K562 (cell line): ENCODE results near the gene FRK. TPM values are rescaled to one million over a fixed set of nuclear protein-coding genes. Genes with fewer than 3 reads are reported as not detected.

Experiments
- ATAC-seq: fragments of 200-7000 bp; cut with Tn5 transposase; 3 replicates; pipeline ENCODE4 v1.9.1; 2020; ENCODE audit warnings: moderate library complexity
- BruUV-seq: library from RNA; stranded (reverse); fragments of 400-500 nt; replicated peaks from 2 replicates; lab custom pipeline; 2021; lab: Mats Ljungman, UMichigan
- CTCF ChIA-PET: fragments of 300-600 bp; formaldehyde crosslinking; extraction: SDS; loops from one replicate; lab custom pipeline; 2021; ENCODE audit warnings: low intra/inter-chr PET ratio; lab: Yijun Ruan, JAX
- POLR2A ChIA-PET: fragments of 300-600, 350-650 bp; sonication (Branson Sonifier 250); formaldehyde crosslinking; extraction: SDS; loops from one replicate; lab custom pipeline; 2021; ENCODE audit warnings: antibody characterized with exemption, inconsistent platforms; lab: Yijun Ruan, JAX
- DNase-seq, 4 experiments: peaks; one replicate each; pipeline versions ENCODE4 v3.0.0 to v3.0.0-alpha.2; 2011 to 2018; ENCODE audit warnings: low spot score in 3 of 4, mixed read lengths in 3 of 4; ENCODE audit errors: extremely low read depth in 1 of 4
- FAIRE-seq: peaks from 2 replicates; lab custom pipeline; 2011; peaks lifted over from hg19 to GRCh38; lab: Jason Lieb, UNC
- H2AFZ ChIP-seq: 2 replicates; pipeline ENCODE4 v1.6.0; 2011; ENCODE audit warnings: low read depth, low read length, control low read depth, inconsistent platforms
- H3K27ac ChIP-seq: fragments of 200-600 bp; 3 replicates; pipeline ENCODE4 v1.8.0; 2011; ENCODE audit warnings: low read depth, mild to moderate bottlenecking, control low read depth, inconsistent platforms, low read length, moderate library complexity, mixed read lengths; ENCODE audit errors: extremely low read depth
- H3K27me3 ChIP-seq, 2 experiments: fragments of 300-600 bp in 1 of 2; 2 replicates in 1 of 2; 3 replicates in 1 of 2; pipeline versions ENCODE4 v1.6.0 to v1.8.0; 2011; ENCODE audit warnings: inconsistent platforms in 2 of 2, low read length in 2 of 2, mild to moderate bottlenecking in 1 of 2, mixed read lengths in 1 of 2, moderate library complexity in 1 of 2; ENCODE audit not compliant: control insufficient read depth in 2 of 2, insufficient read depth in 2 of 2
- H3K36me3 ChIP-seq: fragments of 300-600 bp; 3 replicates; pipeline ENCODE4 v1.8.0; 2011; ENCODE audit warnings: mild to moderate bottlenecking, low read length, inconsistent platforms; ENCODE audit not compliant: control insufficient read depth, insufficient read depth
- H3K4me1 ChIP-seq, 2 experiments: fragments of 200-600 bp in 1 of 2; replicated peaks in 1 of 2; 2 replicates in 1 of 2; 3 replicates in 1 of 2; pipeline versions ENCODE4 v1.5.1 to v1.8.0; 2011; ENCODE audit warnings: inconsistent platforms in 2 of 2, low read length in 2 of 2, mild to moderate bottlenecking in 1 of 2, mixed read lengths in 1 of 2, moderate library complexity in 1 of 2; ENCODE audit not compliant: control insufficient read depth in 2 of 2, insufficient read depth in 2 of 2
- H3K4me2 ChIP-seq: 2 replicates; pipeline ENCODE4 v1.6.1; 2011; ENCODE audit warnings: low read length, control low read depth, inconsistent platforms, mixed read lengths; ENCODE audit not compliant: insufficient read depth
- H3K4me3 ChIP-seq: fragments of 200-600 bp; sonication (generic), shearing (Covaris generic); 2 replicates; pipeline ENCODE4 v1.5.1; 2016; ENCODE audit warnings: control low read depth, inconsistent platforms
- H3K79me2 ChIP-seq: fragments of 200-600 bp; 3 replicates; pipeline ENCODE4 v1.8.0; 2011; ENCODE audit warnings: low read length, inconsistent platforms; ENCODE audit not compliant: control insufficient read depth, insufficient read depth
- H3K9ac ChIP-seq, 2 experiments: 2 replicates each; pipeline versions ENCODE4 v1.6.0 to v1.6.1; 2011; ENCODE audit warnings: low read depth in 2 of 2, low read length in 2 of 2, control low read depth in 1 of 2, inconsistent platforms in 1 of 2, mild to moderate bottlenecking in 1 of 2, mixed read lengths in 1 of 2; ENCODE audit not compliant: insufficient read depth in 1 of 2
- H3K9me1 ChIP-seq: one replicate; pipeline ENCODE4 v1.6.0; 2011; ENCODE audit warnings: inconsistent platforms, mild to moderate bottlenecking, low read length, moderate library complexity; ENCODE audit not compliant: control insufficient read depth, insufficient read depth
- H3K9me3 ChIP-seq: replicated peaks from 2 replicates; pipeline ENCODE4 v1.5.1; 2011; ENCODE audit warnings: low read depth, low read length, inconsistent platforms; ENCODE audit not compliant: control insufficient read depth, insufficient read depth
- H4K20me1 ChIP-seq: replicated peaks from 2 replicates; pipeline ENCODE4 v1.6.1; 2011; ENCODE audit warnings: low read length, inconsistent platforms, mixed read lengths; ENCODE audit not compliant: control insufficient read depth, insufficient read depth
- AFF4 ChIP-seq: sonication (generic); formaldehyde crosslinking; IDR thresholded peaks from 2 replicates; pipeline ENCODE4 v1.8.0; 2023; ENCODE audit warnings: mild to moderate bottlenecking, missing genetic modification reagents
- E2F8 ChIP-seq: fragments of 450-650 bp; IDR thresholded peaks from 2 replicates; pipeline ENCODE4 v1.7.1; 2018; ENCODE audit warnings: mild to moderate bottlenecking, low read depth; ENCODE audit not compliant: partially characterized antibody
- NFE2L1 ChIP-seq: fragments of 450-650 bp; IDR thresholded peaks from 2 replicates; pipeline ENCODE4 v1.6.1; 2016; ENCODE audit warnings: missing genetic modification characterization, low read depth, mild to moderate bottlenecking, missing compliant biosample characterization, moderate library complexity, borderline replicate concordance
- PCBP2 ChIP-seq: fragments of 200-400 bp; formaldehyde crosslinking; IDR thresholded peaks from 2 replicates; pipeline ENCODE4 v1.6.1; 2018; ENCODE audit warnings: low read length, low read depth, mild to moderate bottlenecking, moderate library complexity; ENCODE audit not compliant: poor library complexity, severe bottlenecking
- POLR3G ChIP-seq: IDR thresholded peaks from 2 replicates; pipeline ENCODE4 v1.6.1; 2011; ENCODE audit not compliant: insufficient read length, insufficient replicate concordance; ENCODE audit errors: extremely low read depth
- TCF7 ChIP-seq: sonication (generic); IDR thresholded peaks from 2 replicates; pipeline ENCODE4 v1.6.1; 2016; ENCODE audit warnings: antibody characterized with exemption, borderline replicate concordance
- TFAP4 ChIP-seq: sonication (generic); formaldehyde crosslinking; IDR thresholded peaks from 2 replicates; pipeline ENCODE4 v1.8.0; 2022; ENCODE audit warnings: missing genetic modification reagents, mild to moderate bottlenecking, moderate library complexity, borderline replicate concordance
- TRIM25 ChIP-seq: fragments of 450-650 bp; IDR thresholded peaks from 2 replicates; pipeline ENCODE4 v1.7.0; 2016; ENCODE audit warnings: borderline replicate concordance
- whole genome bisulfite sequencing: fragments of 100-300 bp; shearing (Covaris generic); methylation state at CpG from one replicate; pipeline ENCODE4 v1.1.6; 2016; ENCODE audit warnings: low coverage, mixed read lengths; ENCODE audit not compliant: insufficient coverage; ENCODE audit errors: missing lambda C conversion rate; 5-methylcytosine and 5-hydroxymethylcytosine counted together
- in situ Hi-C: fragments of 300-500 bp; cut with MboI; formaldehyde crosslinking; loops from 4 replicates; pipeline ENCODE4 v1.15.0; 2018; ENCODE audit warnings: inconsistent platforms, mixed read lengths
- intact Hi-C: fragments of 100-400 bp; cut with micrococcal nuclease; formaldehyde crosslinking; loops from 2 replicates; pipeline ENCODE4 v1.14.2; 2022
- polyA plus RNA-seq, 8 experiments: library from polyadenylated mRNA; depleted of rRNA in 4 of 8; stranded (reverse) in 5 of 8; unstranded in 3 of 8; fragments of >200 nt; fragmentation: Nextera tagmentation in 2 of 8; fragmentation: Illumina TruSeq in 1 of 8; extraction: Ambion mirVana in 2 of 8; extraction: Trizol in 1 of 8; gene quantifications; 2 replicates each; pipeline versions ENCODE4 v1.2.1 to v1.2.3, GENCODE V29; 2011 to 2014; ENCODE audit warnings: inconsistent platforms in 1 of 8, missing spikeins in 1 of 8
- total RNA-seq, 7 experiments: library from RNA; depleted of rRNA in 6 of 7; stranded (reverse); fragments of >200 nt in 6 of 7; fragmentation: Illumina TruSeq in 2 of 7; extraction: Trizol in 2 of 7; gene quantifications; 2 replicates each; pipeline versions ENCODE4 v1.2.1 to v1.2.3, GENCODE V29; 2011 to 2021; ENCODE audit warnings: low replicate concordance in 1 of 7
- TF ChIP-seq, protein P1 (sequence below): sonication (generic); formaldehyde crosslinking; IDR thresholded peaks from 2 replicates; pipeline ENCODE4 v1.8.0; 2022; ENCODE audit warnings: missing genetic modification reagents, mild to moderate bottlenecking, borderline replicate concordance

The FRK gene
- total and polyA plus RNA-seq, 9 of the 15 experiments (the other 6 are each of a cell fraction or from before 2014, with no cell fraction given), result 0.01 to 0.29 (median 0.09) TPM

DNA sequence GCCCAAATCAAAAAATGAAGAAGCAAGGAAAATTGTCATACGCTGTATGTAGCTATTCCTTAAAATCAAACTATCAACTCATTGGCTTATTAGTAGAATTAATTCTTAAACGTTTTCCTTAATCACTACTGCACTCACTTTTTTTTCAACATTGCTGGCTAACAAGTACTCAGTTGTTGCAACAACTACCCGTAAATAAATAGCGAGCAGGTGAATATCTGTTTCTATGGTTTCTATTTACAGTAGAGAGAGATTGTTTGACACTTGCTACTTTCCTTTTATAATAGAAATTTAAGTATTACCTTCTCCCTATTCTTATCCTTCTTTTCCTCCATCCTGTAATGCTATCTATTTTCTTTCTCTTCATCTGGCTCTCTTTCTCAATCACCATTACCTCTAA lies 25.1 kb downstream of the FRK start:
- Histone ChIP-seq H3K4me3 (no peak overlapping the region), H4K20me1 (no peaks in the 10 kb centered on the region), H3K27me3 (no peaks in the 10 kb centered on the region), H3K36me3 (no peaks in the 10 kb centered on the region), H3K9ac (no peak overlapping the region), H3K9me3 (no peaks in the 10 kb centered on the region; the same call in 1 of the 2 replicates), H3K4me1 (peaks cover 0 to 12% of the 10 kb centered on the region in 2 experiments; a peak in 3 of 5 replicates), H3K27ac (no peak overlapping the region), H3K79me2 (no peaks in the 10 kb centered on the region), H3K4me2 (no peak overlapping the region), H3K9me1 (no peaks in the 10 kb centered on the region), H2AFZ (no peak overlapping the region)
- no TSS peak for BruUV-seq
- CTCF ChIA-PET, result no interaction called here
- in situ Hi-C loops (no loop called here), intact Hi-C loops (no loop called here)
- ATAC-seq, result no peak
- POLR2A ChIA-PET, result no interaction called here
- DNase-seq, result no peak
- no peak for FAIRE-seq
- 62% methylated on average over 4 of the region's 4 CpGs for WGBS
- TF ChIP-seq POLR3G (no peak), TRIM25 (no peak), E2F8 (no peak), NFE2L1 (tag) (no peak), AFF4 (CRISPR knock-in tag) (no peak), TFAP4 (no peak), TCF7 (no peak), PCBP2 (no peak)
- TF ChIP-seq, protein P1, sequence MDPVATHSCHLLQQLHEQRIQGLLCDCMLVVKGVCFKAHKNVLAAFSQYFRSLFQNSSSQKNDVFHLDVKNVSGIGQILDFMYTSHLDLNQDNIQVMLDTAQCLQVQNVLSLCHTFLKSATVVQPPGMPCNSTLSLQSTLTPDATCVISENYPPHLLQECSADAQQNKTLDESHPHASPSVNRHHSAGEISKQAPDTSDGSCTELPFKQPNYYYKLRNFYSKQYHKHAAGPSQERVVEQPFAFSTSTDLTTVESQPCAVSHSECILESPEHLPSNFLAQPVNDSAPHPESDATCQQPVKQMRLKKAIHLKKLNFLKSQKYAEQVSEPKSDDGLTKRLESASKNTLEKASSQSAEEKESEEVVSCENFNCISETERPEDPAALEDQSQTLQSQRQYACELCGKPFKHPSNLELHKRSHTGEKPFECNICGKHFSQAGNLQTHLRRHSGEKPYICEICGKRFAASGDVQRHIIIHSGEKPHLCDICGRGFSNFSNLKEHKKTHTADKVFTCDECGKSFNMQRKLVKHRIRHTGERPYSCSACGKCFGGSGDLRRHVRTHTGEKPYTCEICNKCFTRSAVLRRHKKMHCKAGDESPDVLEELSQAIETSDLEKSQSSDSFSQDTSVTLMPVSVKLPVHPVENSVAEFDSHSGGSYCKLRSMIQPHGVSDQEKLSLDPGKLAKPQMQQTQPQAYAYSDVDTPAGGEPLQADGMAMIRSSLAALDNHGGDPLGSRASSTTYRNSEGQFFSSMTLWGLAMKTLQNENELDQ (CRISPR knock-in tag), result no peak
